ENCODE data around the gene CCSER2. TPM values are rescaled to one million over a fixed set of nuclear protein-coding genes. Genes with fewer than 3 reads are reported as not detected.

The CCSER2 gene
- total RNA-seq, 4 donors from 2014 or later: 60.5 to 80.6 (median 63.1) TPM

DNA sequence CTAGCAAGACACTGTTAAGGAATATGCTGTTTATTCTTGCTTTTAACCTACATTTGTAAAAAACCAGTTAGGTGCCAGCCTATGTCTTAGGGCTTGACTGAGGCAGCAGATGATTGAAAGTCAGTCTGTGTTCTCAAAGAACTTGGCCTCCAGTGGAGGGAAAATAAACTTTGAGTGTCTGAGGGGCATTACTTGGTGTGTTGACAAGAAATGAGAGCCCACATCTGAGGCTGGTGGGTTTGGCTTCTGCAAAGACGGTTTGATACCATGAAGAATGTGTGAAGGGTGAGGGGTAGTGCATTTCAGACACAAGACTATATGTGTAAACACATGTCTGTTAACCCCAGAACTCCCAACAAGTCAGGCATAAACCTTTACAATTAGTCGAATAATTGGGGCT, 28.5 kb downstream of the CCSER2 start:
- DNase-seq (ENCODE audit: extremely low spot score): no peak
- intact Hi-C loops (cut with DNase I): no loop called here
- H3K4me1 ChIP-seq: peaks cover 31 to 71% (median 62%) of the 10 kb centered on the region in 4 donors
- no peaks in the 10 kb centered on the region for H3K27me3 ChIP-seq
- no peak overlapping the region for H3K4me3 ChIP-seq
- H3K9me3 ChIP-seq: no peaks in the 10 kb centered on the region
- H3K27ac ChIP-seq (replicated peaks in 1 of 4): no peak overlapping the region
- WGBS: 81% methylated on average over 2 of the region's 2 CpGs
- TF ChIP-seq CTCF (IDR thresholded peaks at IDR 0.05): no peak
- TF ChIP-seq POLR2AphosphoS5 (IDR thresholded peaks at IDR 0.05): no peak
- TF ChIP-seq POLR2A (IDR thresholded peaks at IDR 0.05; ENCODE audit: low read depth): no peak
- TF ChIP-seq EP300 (IDR thresholded peaks at IDR 0.05): no peak
- H3K36me3 ChIP-seq: no peaks in the 10 kb centered on the region

DNA sequence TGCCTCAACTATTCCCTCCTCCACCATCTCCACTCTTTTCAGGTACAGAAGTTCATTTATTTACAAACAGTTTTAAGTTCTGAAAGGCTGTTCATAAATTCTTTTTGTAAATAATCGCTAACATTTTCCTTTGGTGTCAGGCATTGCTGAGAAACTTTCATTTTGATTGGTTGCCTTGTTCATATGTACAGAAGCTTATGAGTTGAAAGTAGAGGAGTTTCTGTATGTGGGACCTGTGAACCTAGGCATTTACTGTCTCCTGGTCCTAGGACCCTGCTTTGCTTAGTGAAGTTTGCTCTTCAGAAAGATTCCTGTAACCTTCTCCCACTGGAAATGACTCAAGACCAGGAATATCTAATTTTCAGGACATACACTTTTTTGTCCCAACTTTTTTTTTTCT, 30.4 kb downstream of the CCSER2 start:
- no peaks in the 10 kb centered on the region for H3K36me3 ChIP-seq
- H3K9me3 ChIP-seq: no peaks in the 10 kb centered on the region
- intact Hi-C loops (cut with DNase I): no loop called here
- no peak overlapping the region for H3K27ac ChIP-seq (replicated peaks in 1 of 4)
- WGBS: 95% methylated on average over 1 of the region's 1 CpG
- no peak for DNase-seq (ENCODE audit: extremely low spot score)
- peaks cover 31 to 69% (median 55%) of the 10 kb centered on the region in 4 donors for H3K4me1 ChIP-seq
- H3K4me3 ChIP-seq: no peak overlapping the region
- no peak for TF ChIP-seq EP300 (IDR thresholded peaks at IDR 0.05)
- no peaks in the 10 kb centered on the region for H3K27me3 ChIP-seq

- H3K4me1 ChIP-seq: peaks cover 27 to 68% (median 48%) of the 10 kb centered on the region in 4 donors
- WGBS: 47% methylated on average over 6 of the region's 6 CpGs
- intact Hi-C loops (cut with DNase I): no loop called here
Observed at GRCh38 chr10:84360637-84361365, 32.4 kb downstream of the CCSER2 start.

DNA sequence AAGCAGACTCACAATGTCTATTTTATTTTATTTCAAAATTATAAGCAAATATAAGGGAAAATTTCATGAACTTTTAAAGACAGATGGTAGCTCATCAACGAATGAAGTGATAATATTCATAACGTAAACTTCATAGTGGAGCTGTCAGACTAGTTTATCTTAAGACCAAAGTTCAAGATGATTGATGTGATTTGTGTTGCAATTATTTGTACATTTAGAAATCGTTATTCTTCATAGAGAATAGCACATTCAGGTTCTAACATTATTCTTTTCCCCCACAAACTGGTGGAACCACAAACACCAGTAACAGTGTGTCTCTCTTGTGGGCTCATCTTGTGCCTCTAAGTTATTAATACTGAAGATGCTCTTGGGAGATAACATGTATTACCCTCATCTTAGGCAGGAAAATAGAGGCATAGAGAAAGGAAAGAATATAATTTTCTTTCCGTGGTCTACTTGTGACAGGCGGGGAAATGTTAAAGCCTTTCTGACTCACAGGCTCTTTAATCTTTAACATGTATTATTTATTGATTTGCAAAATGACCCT, 37.0 kb downstream of the CCSER2 start:
- H3K27me3 ChIP-seq: no peaks in the 10 kb centered on the region
- intact Hi-C loops (cut with DNase I): no loop called here
- H3K9me3 ChIP-seq: no peaks in the 10 kb centered on the region
- no peaks in the 10 kb centered on the region for H3K36me3 ChIP-seq
- TF ChIP-seq POLR2AphosphoS5 (IDR thresholded peaks at IDR 0.05) (no peak), POLR2A (IDR thresholded peaks at IDR 0.05; ENCODE audit: low read depth) (no peak), EP300 (IDR thresholded peaks at IDR 0.05) (no peak), CTCF (IDR thresholded peaks at IDR 0.05) (no peak)
- DNase-seq (ENCODE audit: extremely low spot score): no peak
- no peak overlapping the region for H3K4me3 ChIP-seq
- WGBS: 51% methylated on average over 5 of the region's 5 CpGs
- peaks cover 13 to 50% (median 26%) of the 10 kb centered on the region in 4 donors for H3K4me1 ChIP-seq
- H3K27ac ChIP-seq (replicated peaks in 1 of 4): no peak overlapping the region

More at GRCh38 chr10:84360637-84361365, 32.4 kb downstream of the CCSER2 start:
- TF ChIP-seq POLR2AphosphoS5 (IDR thresholded peaks at IDR 0.05): no peak
- no peak for TF ChIP-seq CTCF (IDR thresholded peaks at IDR 0.05)
- TF ChIP-seq POLR2A (IDR thresholded peaks at IDR 0.05; ENCODE audit: low read depth): no peak
- TF ChIP-seq EP300 (IDR thresholded peaks at IDR 0.05): no peak
- no peak for DNase-seq (ENCODE audit: extremely low spot score)
- Histone ChIP-seq H3K27me3 (no peaks in the 10 kb centered on the region), H3K27ac (replicated peaks in 1 of 4) (peak overlapping the region in 3 of 4 donors; percentile 3 to 16 (median 7)), H3K9me3 (no peaks in the 10 kb centered on the region), H3K4me3 (peak overlapping the region; percentile 20 to 52 (median 37)), H3K36me3 (no peaks in the 10 kb centered on the region)

DNA sequence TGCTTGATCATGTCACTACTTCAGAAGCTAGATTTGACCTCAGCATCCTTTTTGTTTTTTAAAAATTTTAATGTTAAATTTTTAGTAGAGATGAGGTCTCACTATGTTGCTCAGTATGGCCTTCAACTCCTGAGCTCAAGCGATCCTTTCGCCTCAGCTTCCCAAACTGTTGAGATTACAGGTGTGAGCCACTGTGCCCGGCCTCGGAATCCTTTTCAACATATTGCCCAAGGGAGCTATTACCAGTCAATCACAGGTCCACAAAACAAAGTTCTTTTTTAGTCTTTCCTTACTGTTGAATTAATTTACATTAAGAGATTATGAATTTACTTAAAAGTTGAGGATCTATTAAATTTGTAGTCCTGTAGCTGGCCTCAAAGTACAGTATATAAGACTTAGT, 37.7 kb downstream of the CCSER2 start:
- no peak overlapping the region for H3K4me3 ChIP-seq
- peaks cover 0 to 2% (median under 1%) of the 10 kb centered on the region in 4 donors for H3K36me3 ChIP-seq
- intact Hi-C loops (cut with DNase I): no loop called here
- no peaks in the 10 kb centered on the region for H3K27me3 ChIP-seq
- no peak for DNase-seq (ENCODE audit: extremely low spot score)
- WGBS: 93% methylated on average over 4 of the region's 4 CpGs
- peaks cover 7 to 44% (median 20%) of the 10 kb centered on the region in 4 donors for H3K4me1 ChIP-seq
- H3K27ac ChIP-seq (replicated peaks in 1 of 4): no peak overlapping the region
- TF ChIP-seq POLR2AphosphoS5 (IDR thresholded peaks at IDR 0.05): no peak
- TF ChIP-seq CTCF (IDR thresholded peaks at IDR 0.05): no peak
- TF ChIP-seq EP300 (IDR thresholded peaks at IDR 0.05): no peak
- no peak for TF ChIP-seq POLR2A (IDR thresholded peaks at IDR 0.05; ENCODE audit: low read depth)
- no peaks in the 10 kb centered on the region for H3K9me3 ChIP-seq

Measured in esophagus muscularis mucosa (tissue), 4 donors.